ENCODE results near the gene AQP2.

Gene AQP2

GRCh38 chr12:49998453-49998852 is 47.9 kb downstream of the AQP2 start:
- TF ChIP-seq ZFP3 (CRISPR knock-in tag; IDR thresholded peaks at IDR 0.05) (no peak), ISL1 (CRISPR knock-in tag; IDR thresholded peaks at IDR 0.05) (no peak), ARNTL (CRISPR knock-in tag; IDR thresholded peaks at IDR 0.05; ENCODE audit: borderline replicate concordance, low read depth) (no peak), CREB5 (CRISPR knock-in tag; IDR thresholded peaks at IDR 0.05; ENCODE audit: low read depth) (no peak), ZC3H10 (CRISPR knock-in tag; IDR thresholded peaks at IDR 0.05) (no peak), TCF4 (CRISPR knock-in tag; IDR thresholded peaks at IDR 0.05; ENCODE audit: borderline replicate concordance) (no peak), GLIS3 (CRISPR knock-in tag; IDR thresholded peaks at IDR 0.05) (no peak), PATZ1 (CRISPR knock-in tag; IDR thresholded peaks at IDR 0.05; ENCODE audit: borderline replicate concordance) (no peak), BACH2 (CRISPR knock-in tag; IDR thresholded peaks at IDR 0.05; ENCODE audit: borderline replicate concordance) (no peak), CSRNP3 (CRISPR knock-in tag; IDR thresholded peaks at IDR 0.05) (no peak), CSDC2 (CRISPR knock-in tag; IDR thresholded peaks at IDR 0.05) (no peak), POU6F1 (CRISPR knock-in tag; IDR thresholded peaks at IDR 0.05; ENCODE audit: borderline replicate concordance, low read depth) (no peak), PPARA (CRISPR knock-in tag; IDR thresholded peaks at IDR 0.05; ENCODE audit: borderline replicate concordance) (no peak), SNAI2 (CRISPR knock-in tag; IDR thresholded peaks at IDR 0.05) (no peak), OSR1 (CRISPR knock-in tag; IDR thresholded peaks at IDR 0.05) (no peak), TSHZ2 (CRISPR knock-in tag; IDR thresholded peaks at IDR 0.05) (no peak), TOX (CRISPR knock-in tag; IDR thresholded peaks at IDR 0.05; ENCODE audit: borderline replicate concordance) (no peak), ESRRG (CRISPR knock-in tag; IDR thresholded peaks at IDR 0.05) (no peak), ZNF8 (CRISPR knock-in tag; IDR thresholded peaks at IDR 0.05) (no peak), ZFP30 (CRISPR knock-in tag; IDR thresholded peaks at IDR 0.05) (no peak)
- no peak for ATAC-seq

- TF ChIP-seq ISL1 (CRISPR knock-in tag; IDR thresholded peaks at IDR 0.05) (no peak), RARB (CRISPR knock-in tag; IDR thresholded peaks at IDR 0.05) (no peak), POU6F1 (CRISPR knock-in tag; IDR thresholded peaks at IDR 0.05; ENCODE audit: borderline replicate concordance, low read depth) (no peak), ZFP30 (CRISPR knock-in tag; IDR thresholded peaks at IDR 0.05) (no peak), PATZ1 (CRISPR knock-in tag; IDR thresholded peaks at IDR 0.05; ENCODE audit: borderline replicate concordance) (no peak), TOX (CRISPR knock-in tag; IDR thresholded peaks at IDR 0.05; ENCODE audit: borderline replicate concordance) (no peak), OSR1 (CRISPR knock-in tag; IDR thresholded peaks at IDR 0.05) (no peak), ZNF70 (CRISPR knock-in tag; IDR thresholded peaks at IDR 0.05) (no peak), CSDC2 (CRISPR knock-in tag; IDR thresholded peaks at IDR 0.05) (no peak), ESRRG (CRISPR knock-in tag; IDR thresholded peaks at IDR 0.05) (no peak), ZFP3 (CRISPR knock-in tag; IDR thresholded peaks at IDR 0.05) (no peak), GLIS3 (CRISPR knock-in tag; IDR thresholded peaks at IDR 0.05) (no peak), ARNTL (CRISPR knock-in tag; IDR thresholded peaks at IDR 0.05; ENCODE audit: borderline replicate concordance, low read depth) (no peak), ZNF8 (CRISPR knock-in tag; IDR thresholded peaks at IDR 0.05) (no peak), PPARA (CRISPR knock-in tag; IDR thresholded peaks at IDR 0.05; ENCODE audit: borderline replicate concordance) (no peak), TSHZ2 (CRISPR knock-in tag; IDR thresholded peaks at IDR 0.05) (no peak), BACH2 (CRISPR knock-in tag; IDR thresholded peaks at IDR 0.05; ENCODE audit: borderline replicate concordance) (no peak), TCF4 (CRISPR knock-in tag; IDR thresholded peaks at IDR 0.05; ENCODE audit: borderline replicate concordance) (no peak)
- ATAC-seq, result no peak
These were observed 53.1 kb downstream of the AQP2 start for GRCh38 chr12:50003595-50003994.
